ENCODE measurements around the gene EML5.
"Not testable (repeated sequence)": the region's sequence is repeated elsewhere in the genome, so short reads cannot be mapped to it uniquely, and the experiment has no call there.

Gene EML5

DNA sequence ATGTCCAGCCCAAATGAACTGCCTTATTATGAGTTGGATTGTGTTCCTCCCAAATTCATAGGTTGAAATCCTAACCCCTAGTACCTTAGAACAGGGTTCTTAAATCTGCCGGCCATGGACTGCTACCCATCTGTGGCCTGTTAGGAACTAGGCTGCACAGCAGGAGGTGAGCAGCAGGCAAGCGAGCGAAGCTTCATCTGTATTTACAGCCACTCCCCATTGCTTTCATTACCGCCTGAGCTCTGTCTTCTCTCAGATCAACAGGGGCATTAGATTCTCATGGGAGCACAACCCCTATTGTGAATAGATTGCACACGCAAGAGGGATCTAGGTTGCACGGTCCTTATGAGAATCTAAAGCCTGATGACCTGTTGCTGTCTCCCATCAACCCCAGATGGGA, 9.8 kb upstream of the EML5 start:
- DNase-seq (ENCODE audit: low spot score), result no peak

DNA sequence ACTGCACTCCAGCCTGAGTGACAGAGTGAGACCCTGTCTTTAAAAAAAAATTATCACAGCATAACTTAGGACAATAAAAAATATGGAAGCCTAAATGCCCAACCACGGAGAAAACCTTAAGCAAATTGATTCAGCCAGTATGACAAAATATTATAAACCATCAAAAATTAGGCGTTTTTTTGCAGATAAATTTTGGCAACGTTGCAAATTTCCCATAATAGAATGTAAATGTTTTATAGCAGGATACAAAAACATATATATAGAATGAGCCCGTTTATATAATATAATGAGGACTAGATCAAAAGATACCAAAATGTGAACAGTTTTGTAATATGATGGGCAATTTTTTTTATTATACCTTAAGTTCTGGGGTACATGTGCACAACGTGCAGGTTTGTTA, 6.8 kb upstream of the EML5 start:
- no peak for DNase-seq (ENCODE audit: low spot score)

DNA sequence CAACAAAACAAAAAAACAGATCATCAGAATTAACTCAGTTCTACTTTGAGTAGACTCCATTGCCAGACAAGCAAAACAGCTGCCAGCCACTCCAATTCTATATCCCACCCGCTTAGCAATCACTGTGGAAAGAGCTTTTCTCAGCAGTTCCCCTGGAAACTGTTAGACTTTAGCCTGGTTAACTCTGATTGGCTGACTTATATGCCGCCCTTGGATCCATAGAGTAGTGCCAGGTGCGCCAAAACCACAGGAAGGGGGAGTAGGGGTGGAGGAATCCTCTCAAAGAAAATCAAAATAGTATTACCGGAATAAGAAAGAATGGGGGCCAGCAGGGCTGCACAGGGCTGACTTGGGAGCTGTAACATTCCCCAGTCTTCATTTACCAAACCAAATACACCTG, 5.4 kb upstream of the EML5 start:
- no peak for DNase-seq (ENCODE audit: low spot score)

DNA sequence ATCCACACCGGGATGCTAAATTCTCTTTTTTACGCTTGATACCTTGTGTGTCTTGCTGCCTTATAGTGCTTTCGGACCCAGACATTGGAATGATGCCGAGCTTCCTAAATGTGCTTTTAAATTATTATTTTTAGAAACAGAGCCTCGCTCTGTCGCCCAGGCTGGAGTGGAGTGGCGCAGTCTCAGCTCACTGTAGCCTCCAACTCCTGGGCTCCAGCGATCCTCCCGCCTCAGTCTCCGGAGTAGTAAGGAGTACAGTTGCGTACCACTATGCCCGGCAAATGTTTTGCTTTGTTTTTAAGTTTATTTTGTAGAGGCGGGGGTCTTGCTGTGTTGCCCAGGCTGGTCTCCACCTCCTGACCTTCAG, 489 bp upstream of the EML5 start:
- no peak for DNase-seq (ENCODE audit: low spot score)

DNA sequence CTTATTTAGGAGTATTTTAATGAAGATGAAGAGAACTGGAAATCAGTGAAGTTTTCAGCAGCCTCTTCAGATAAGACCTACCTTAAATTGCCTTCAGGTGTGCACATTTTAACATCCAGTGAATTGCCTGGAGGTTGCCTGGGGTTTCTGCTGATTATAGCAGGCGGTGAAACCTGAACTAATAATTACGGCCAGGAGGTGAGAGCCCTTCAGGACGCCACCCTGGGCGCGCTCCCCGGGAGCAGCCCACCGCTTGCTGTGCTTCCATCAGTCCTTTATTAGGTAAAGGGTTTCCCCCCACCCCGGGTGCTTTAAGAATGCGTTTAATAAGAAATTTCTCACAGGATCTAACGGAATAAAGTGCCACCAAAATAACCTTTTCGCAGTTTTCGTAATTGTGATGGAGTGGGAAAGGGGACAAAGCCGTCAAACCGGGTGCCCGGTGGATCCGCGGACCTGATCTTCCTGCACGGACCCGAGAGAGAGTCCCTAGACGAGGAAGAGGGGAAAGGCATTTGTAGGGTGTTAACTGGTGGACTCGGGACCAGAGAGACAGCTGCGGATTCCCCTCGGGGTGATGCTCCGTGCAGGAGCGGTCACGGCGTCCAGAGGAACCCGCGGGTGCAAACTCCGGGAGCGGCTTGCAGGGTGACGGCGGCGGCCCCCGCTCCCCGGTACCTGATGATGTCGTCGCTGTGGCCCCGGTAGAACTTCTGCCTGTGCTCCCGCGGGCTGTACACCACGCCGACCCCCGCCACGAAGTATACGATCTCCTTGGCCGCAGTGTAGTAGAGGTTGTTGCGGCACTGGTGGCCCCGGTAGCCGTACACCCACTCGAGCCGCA, 902 bp downstream of the EML5 start:
- DNase-seq (ENCODE audit: low spot score), result no peak

DNA sequence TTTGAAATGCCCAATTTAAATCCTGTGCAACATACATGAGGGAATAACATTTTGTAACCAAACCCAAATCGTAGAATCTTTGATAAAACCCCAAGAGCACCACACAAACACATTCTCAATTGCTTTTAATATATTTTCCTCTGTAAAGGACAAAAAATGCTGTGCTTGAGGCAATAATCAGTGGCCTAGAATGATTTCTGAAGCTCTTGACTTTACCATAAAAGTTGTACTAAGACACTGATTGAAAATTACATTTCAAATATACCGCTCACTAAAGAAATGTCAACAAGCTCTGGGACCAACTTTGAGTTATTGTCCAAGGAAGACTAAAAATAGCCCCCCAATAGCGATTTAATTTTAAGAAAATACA, 1.5 kb downstream of the EML5 start:
- DNase-seq (ENCODE audit: low spot score), result no peak

DNA sequence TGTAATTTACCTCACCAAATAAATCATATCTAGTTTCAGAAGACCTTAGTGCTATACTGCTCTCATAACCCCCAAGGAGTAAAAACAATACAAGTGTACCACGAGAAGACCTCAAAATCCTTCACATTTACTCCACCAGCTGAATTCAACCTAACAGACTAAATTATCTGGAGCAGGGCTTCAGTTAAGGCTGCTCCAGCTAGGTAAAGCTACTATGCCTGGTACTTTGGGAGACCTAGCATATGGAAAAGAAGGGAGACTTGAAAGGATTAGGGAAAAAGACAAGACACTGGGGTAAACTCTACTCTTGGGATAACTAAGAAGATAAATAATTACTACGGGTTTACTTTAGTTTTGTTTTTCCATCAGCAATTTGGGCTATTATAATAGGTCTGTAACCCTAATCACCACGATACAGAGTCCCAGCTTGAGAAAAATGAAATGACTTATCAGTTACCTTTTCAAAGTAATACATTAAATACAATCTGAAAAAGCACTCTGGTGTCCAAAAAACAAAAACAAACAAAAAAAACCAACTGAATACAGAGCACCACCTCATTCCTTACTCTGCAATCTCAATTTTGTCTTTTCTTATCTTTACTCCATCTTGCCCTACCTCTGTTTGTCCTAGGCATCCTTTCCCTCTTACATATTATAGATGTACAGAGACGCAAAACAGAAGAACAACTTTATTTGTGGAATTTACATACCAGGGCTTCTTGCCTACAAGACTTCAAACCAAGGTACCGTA, 2.1 kb downstream of the EML5 start:
- no peak for DNase-seq (ENCODE audit: low spot score)

DNA sequence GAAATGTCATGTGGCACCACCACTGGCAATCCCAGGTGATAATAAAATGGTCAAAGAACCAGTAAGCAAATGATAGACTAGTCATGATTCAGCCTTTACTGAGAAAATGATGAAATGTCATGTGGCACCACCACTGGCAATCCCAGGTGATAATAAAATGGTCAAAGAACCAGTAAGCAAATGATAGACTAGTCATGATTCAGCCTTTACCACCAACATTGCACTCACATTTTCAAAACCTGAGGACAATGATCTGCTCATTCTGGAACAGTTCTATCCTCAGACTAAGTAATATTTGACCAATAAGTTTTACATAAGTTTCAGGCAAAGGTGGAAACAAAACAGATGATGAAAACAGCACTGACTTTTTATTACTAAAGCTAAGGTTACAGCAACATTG, 3.2 kb downstream of the EML5 start:
- DNase-seq (ENCODE audit: low spot score), result not testable (repeated sequence)

DNA sequence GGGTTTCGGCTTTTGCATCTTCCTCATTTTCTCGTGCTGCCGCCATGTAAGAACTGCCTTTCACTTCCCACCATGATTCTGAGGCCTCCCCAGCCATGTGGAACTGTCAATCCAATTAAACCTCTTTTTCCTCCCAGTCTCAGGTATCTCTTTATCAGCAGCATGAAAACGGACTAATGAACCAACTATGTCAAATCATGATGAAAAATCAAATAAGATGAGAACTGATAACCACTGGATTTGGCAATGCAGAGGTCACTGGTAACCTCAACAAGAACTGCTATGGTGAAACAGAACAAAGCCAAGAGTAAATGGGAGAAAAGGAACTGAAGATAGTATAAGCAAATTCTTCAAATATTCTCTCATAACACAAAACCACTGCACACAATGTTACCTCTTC, 6.0 kb downstream of the EML5 start:
- DNase-seq (ENCODE audit: low spot score), result no peak

DNA sequence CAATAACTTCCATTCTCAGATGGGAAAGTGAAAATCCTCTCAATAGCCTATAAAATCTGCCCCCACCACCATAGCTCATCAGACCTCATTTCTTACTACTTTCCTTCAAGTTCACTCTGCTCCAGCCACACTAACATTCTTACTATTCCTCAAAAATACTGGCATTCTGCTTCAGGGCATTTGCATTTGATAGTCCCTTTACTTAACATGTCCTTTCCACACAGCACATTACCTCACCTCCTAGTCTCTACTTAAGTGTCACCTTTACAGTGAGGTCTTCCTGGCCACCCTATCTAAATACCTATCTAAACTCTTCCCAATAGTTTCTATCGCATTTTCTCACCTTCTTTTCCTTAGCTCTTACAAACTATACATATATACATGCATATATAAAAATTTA, 6.8 kb downstream of the EML5 start:
- DNase-seq (ENCODE audit: low spot score), result no peak

DNA sequence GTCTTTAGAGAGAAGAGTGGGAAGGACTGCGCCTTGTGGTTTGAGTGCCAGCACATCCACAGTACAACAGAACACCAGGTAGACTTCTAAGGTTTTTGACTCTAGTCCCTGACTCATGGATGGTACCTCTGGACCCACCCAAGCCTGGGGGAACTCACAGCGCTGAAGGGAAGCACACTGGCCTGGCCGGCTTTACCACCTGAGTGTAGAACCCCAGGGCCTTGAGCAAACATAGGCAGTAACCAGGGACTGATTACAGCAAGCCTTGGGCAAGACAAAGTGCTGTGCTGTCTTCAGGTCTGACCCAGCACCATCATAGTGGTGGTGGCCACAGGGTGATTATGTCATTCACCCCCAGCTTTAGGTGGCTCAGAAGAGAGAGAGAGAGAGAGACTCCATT, 17.2 kb downstream of the EML5 start:
- no peak for DNase-seq (ENCODE audit: low spot score)

DNA sequence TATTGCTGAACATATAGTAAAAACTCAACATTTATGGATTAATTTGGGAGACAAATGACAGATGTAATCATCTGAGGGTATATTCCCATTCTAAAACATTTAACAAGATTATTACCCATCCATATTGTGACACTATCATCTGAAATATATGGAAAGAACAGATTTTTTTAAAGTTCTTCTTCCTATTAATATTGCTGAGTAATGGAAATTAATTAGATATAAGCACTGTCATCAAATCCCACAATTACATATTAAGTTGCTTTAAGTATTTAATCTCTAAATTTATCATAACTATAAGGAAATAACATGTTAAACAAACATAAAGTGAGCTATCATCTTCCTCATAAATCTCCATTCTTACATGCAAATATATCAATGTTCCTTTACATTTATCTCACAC, 22.0 kb downstream of the EML5 start:
- DNase-seq (ENCODE audit: low spot score), result no peak

DNA sequence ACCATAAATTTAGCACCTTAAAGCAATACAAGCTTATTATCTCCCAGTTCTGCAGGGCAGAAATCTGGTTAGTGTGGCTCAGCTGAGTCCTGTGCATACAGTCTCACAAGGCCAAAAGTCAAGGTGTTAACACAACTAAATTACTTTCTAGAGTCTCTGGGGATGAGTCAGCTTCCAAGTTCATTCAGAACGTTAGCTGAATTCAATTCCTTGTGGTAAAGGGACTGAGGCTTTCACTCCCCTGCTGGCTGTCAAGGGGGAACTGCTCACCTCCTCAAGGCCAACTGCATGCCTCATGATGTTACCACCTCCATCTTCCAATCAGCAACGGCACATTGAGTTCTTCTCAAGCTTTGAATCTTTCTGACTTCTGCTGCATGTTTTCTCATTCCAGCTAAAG, 27.6 kb downstream of the EML5 start:
- no peak for DNase-seq (ENCODE audit: low spot score)

DNA sequence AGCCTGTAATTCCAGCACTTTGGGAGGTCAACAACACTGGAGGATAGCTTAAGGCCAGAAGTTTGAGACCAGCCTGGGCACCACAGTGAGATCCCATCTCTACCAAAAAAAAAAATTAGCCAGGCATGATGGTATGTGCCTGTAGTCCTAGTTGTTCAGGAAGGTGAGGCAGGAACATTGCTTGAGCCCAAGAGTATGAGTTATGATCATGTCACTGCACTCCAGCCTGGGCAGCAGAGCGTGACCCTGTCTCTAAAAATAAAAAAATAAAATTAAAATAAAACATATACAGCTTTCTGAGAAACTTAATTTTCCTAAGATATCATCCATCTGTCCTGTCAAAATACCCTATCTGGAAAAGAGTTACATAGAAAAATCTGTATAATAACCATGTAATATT, 38.9 kb downstream of the EML5 start:
- no peak for DNase-seq (ENCODE audit: low spot score)

DNA sequence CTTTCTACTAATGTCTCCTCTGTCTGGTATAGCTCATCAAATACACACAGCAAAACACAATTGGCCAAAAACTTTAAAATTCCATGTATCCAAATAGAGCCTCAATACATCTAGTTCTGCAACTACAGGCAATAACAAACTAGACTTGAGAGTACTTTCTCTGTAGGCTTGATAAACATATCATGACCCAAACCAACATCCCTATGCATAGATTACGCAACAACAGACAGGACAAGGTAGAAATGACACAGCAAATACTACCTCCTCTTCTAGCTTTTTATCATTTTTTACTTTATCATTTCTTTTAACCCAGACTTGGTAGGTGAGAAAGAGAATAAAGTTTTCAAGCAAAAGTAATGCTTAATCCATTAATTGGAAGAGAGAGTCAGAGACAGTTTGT, 41.8 kb downstream of the EML5 start:
- DNase-seq (ENCODE audit: low spot score), result no peak

DNA sequence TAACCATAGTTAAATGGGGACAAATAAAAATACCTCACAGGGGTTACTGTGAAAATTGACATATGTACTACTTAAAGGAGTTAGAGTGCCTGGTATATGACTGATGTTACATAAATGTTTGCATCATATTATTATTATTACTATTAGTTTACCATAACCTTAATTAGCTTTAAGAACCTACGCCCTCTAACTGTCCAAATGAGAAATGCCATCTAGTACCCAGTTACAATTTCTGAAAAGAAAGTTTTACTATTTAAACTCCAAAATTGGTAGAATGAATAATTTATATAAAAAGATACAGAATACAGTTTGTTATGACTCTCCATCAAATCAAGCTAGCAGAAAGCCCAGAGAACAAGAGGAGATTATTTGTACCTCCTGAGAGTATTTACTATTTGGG, 42.3 kb downstream of the EML5 start:
- no peak for DNase-seq (ENCODE audit: low spot score)

DNA sequence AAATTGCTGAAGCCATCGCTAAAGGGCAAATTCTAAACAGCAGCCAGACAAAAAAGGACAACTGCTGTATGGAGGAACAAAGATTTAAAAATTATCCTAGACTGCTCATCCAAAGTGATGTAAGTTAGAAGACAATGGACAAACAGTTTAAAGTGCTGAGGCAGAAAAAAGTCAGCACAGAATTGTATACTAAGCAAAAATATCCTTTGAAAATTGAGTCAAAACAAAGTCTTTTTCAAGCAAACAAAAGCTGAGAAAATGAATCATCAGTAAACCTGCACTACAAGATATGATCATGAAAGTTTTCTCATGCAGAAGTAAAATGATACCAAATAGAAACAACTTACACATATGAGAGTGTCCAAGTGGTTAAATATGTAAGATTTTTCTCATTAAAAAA, 43.6 kb downstream of the EML5 start:
- no peak for DNase-seq (ENCODE audit: low spot score)

DNA sequence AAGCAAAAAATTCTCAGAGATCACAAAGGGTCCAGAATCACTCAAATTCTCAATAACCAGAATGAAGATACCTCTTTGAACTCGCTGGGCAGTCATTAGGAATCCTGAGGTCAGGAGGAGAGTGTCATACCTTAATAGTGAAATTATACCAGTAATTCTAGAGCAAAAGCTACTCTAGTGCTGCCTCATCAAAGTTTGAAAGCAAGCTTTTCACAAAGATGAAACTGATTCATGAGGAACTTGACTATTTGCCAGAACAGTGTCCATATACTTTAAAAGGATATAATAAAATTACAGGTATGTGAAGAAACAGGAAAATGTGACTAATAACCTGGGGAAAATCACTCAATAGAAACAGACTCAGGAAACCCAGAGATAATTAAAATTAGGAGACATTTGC, 44.5 kb downstream of the EML5 start:
- DNase-seq (ENCODE audit: low spot score), result no peak

DNA sequence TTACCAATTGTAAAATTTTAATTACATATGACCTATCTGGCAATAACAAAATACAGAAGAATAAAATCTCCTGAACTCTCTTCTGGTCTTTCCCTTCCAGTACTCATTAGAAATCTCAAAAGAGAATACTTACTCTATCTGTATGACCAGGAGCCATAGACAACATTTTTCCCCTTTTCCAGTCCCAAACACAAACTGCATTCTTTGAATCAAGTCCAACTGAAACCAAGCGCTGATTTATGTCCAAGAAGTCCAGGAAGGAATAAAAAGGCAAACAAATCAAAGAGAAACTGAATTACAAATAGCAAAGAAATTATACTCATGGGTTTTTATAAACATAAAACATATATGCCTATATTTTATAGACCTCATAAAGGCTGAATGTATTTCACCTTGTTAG, 46.7 kb downstream of the EML5 start:
- DNase-seq (ENCODE audit: low spot score), result no peak

DNA sequence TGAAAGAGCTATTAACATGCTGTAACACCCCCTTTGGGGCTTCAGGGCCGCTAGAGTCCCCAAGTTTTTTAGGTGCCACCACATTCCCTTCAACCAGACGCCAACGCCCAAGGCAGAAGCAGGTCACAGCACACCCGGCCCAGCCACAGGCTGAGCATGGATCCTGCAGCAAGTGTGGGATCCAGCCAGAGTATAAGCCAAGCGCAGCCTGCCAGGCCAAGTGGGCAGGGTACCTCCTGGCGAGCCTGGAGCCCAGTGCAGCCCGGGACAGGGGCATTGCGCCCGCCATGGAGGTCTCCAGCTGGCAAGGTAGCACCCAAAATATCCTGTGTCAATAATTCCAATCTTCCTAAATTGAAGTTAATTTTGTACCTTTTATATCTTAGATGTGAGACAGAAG, 55.5 kb downstream of the EML5 start:
- DNase-seq (ENCODE audit: low spot score), result no peak

DNA sequence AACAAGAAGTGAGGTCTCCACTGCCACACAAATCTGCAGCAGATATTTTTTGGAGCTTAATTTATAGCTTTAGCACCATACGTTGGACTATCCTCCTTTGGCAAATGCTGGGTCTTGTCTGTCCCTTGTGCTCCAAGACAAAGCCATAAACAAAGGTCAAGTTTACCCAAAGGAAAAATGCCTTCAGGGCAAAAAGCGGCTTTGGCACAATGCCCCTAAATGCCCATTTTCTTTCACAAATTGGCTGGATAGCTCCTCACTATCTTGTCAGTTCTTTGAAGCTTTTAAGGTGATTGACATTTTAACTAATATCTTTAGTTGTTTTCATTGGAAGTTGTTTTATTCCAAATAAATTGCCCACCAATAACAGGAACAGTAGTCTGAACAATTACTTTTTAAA, 59.6 kb downstream of the EML5 start:
- DNase-seq (ENCODE audit: low spot score), result no peak

DNA sequence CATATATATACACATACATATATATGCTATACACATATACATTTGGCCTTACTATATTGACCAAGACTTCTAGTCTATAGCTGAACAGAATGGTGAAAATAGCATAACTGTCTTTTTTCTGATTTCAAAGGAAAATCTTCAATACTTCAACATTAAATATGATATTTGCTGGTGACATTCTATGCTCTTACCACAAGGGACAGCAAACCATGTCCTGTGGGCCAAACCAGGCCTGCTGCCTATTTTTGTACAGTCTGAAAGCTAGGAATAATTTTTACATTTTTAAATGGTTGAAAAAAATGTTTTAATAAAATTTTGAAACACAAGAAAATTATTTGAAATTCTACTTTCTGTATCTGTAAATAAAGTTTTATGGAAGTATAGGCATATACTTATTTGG, 63.6 kb downstream of the EML5 start:
- no peak for DNase-seq (ENCODE audit: low spot score)

DNA sequence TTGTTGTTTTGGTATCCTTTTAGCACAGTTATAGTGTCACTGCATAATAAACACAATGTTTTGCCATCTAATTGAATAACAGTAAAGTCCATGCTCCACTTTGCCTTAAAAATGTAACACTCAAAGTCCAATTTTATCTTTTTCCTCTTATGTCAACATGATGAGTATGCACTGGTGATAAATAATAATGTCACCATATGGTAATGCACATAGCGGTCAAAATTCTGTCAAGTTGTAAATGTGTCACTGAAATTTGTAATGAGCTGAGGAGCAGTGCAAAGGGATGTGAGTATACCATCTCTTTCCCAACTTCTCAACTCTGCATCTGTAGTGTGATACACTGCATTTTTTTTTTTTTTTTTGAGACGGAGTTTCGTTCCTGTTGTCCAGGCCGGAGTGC, 65.7 kb downstream of the EML5 start:
- no peak for DNase-seq (ENCODE audit: low spot score)

DNA sequence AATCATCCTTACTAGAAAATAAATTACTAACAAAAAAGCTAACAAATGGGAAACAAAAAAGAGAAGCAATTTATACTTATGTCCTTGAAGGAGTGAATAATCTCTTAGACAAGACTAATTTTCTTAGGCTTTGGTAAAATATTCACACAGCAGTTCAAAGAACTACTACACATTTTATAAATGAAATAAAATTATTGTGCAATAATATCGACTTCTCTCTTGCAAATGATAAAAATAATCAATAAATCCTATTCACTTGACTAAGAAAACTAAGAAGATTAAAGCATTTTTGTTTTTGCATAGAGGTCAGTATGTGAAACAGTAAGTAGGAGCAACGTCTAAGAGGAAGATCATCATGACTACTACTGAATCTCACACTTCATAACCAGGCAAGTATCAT, 82.0 kb downstream of the EML5 start:
- no peak for DNase-seq (ENCODE audit: low spot score)
